Keratinocyte (primary cell): ENCODE data around the gene SPIN1. TPM values are rescaled to one million over a fixed set of nuclear protein-coding genes. Genes with fewer than 3 reads are reported as not detected.

ENCODE experiments used
- DNase-seq: peaks from one replicate; pipeline ENCODE4 v3.0.0-alpha.2; 2011; ENCODE audit warnings: low read depth, missing footprints, low spot score
- FAIRE-seq: peaks from 2 replicates; lab custom pipeline; 2011; peaks lifted over from hg19 to GRCh38; lab: Jason Lieb, UNC
- H2AFZ ChIP-seq: 2 replicates; pipeline ENCODE4 v1.6.0; 2012; ENCODE audit warnings: low read length, control low read depth, inconsistent platforms; ENCODE audit not compliant: control insufficient read depth
- H3K27ac ChIP-seq: 2 replicates; pipeline ENCODE4 v1.5.1; 2011; ENCODE audit warnings: low read length; ENCODE audit not compliant: control insufficient read depth, insufficient read depth
- H3K27me3 ChIP-seq: 3 replicates; pipeline ENCODE4 v1.6.0; 2011; ENCODE audit warnings: low read length; ENCODE audit not compliant: control insufficient read depth, insufficient read depth; ENCODE audit errors: extremely low read depth
- H3K36me3 ChIP-seq, 2 experiments: 2 replicates in 1 of 2; 3 replicates in 1 of 2; pipeline ENCODE4 v1.5.1; 2011; ENCODE audit warnings: low read length in 2 of 2, mild to moderate bottlenecking in 1 of 2; ENCODE audit not compliant: control insufficient read depth in 2 of 2, insufficient read depth in 2 of 2; ENCODE audit errors: extremely low read depth in 1 of 2
- H3K4me1 ChIP-seq: 3 replicates; pipeline ENCODE4 v1.5.1; 2011; ENCODE audit warnings: low read length; ENCODE audit not compliant: control insufficient read depth, insufficient read depth; ENCODE audit errors: extremely low read depth
- H3K4me2 ChIP-seq: 3 replicates; pipeline ENCODE4 v1.6.0; 2011; ENCODE audit warnings: low read depth, low read length; ENCODE audit not compliant: control insufficient read depth, insufficient read depth; ENCODE audit errors: extremely low read depth
- H3K4me3 ChIP-seq, 3 experiments: fragments of 200-600 bp in 1 of 3; sonication (generic) in 1 of 3; 2 replicates in 2 of 3; 3 replicates in 1 of 3; pipeline ENCODE4 v1.5.1; 2011 to 2016; ENCODE audit warnings: low read length in 3 of 3, mild to moderate bottlenecking in 3 of 3, control low read depth in 2 of 3, inconsistent platforms in 1 of 3, low read depth in 1 of 3, mixed read lengths in 1 of 3, mixed run types in 1 of 3, moderate library complexity in 1 of 3; ENCODE audit not compliant: control insufficient read depth in 2 of 3, insufficient read depth in 2 of 3; ENCODE audit errors: extremely low read depth in 1 of 3
- H3K79me2 ChIP-seq: 2 replicates; pipeline ENCODE4 v1.6.0; 2012; ENCODE audit warnings: low read length; ENCODE audit not compliant: control insufficient read depth, insufficient read depth
- H3K9ac ChIP-seq: 3 replicates; pipeline ENCODE4 v1.6.0; 2011; ENCODE audit warnings: low read length; ENCODE audit not compliant: control insufficient read depth, insufficient read depth; ENCODE audit errors: extremely low read depth
- H3K9me1 ChIP-seq: 3 replicates; pipeline ENCODE4 v1.6.0; 2011; ENCODE audit warnings: low read length; ENCODE audit not compliant: control insufficient read depth, insufficient read depth; ENCODE audit errors: extremely low read depth
- H3K9me3 ChIP-seq: 2 replicates; pipeline ENCODE4 v1.5.1; 2012; ENCODE audit warnings: low read depth, low read length; ENCODE audit not compliant: control insufficient read depth
- H4K20me1 ChIP-seq: 3 replicates; pipeline ENCODE4 v1.6.0; 2011; ENCODE audit warnings: low read length; ENCODE audit not compliant: control insufficient read depth, insufficient read depth; ENCODE audit errors: extremely low read depth
- CTCF ChIP-seq, 3 experiments: IDR thresholded peaks in 1 of 3; conservative IDR thresholded peaks in 1 of 3; optimal IDR thresholded peaks in 1 of 3; 2 replicates in 2 of 3; 3 replicates in 1 of 3; pipeline versions ENCODE3 to v1.5.1; 2011; ENCODE audit warnings: low read length in 3 of 3, mild to moderate bottlenecking in 3 of 3, moderate library complexity in 2 of 3, control low read depth in 1 of 3, inconsistent platforms in 1 of 3; ENCODE audit not compliant: insufficient read depth in 2 of 3; ENCODE audit errors: extremely low read depth in 1 of 3
- EZH2 ChIP-seq: IDR thresholded peaks from one replicate; pipeline ENCODE4 v1.6.1; 2012; ENCODE audit warnings: inconsistent platforms, mild to moderate bottlenecking, low read length, moderate library complexity
- dilution Hi-C: fragments of 300-500 bp; cut with MboI; formaldehyde crosslinking; loops from one replicate; pipeline ENCODE4 v1.7.0; 2020; ENCODE audit warnings: low sequenced_read_pairs; ENCODE audit not compliant: extremely low pct_ligation_motif_present
- polyA plus RNA-seq, 5 experiments: library from polyadenylated mRNA; depleted of rRNA in 3 of 5; stranded (reverse) in 3 of 5; stranded (forward) in 1 of 5; unstranded in 1 of 5; fragments of >200 nt; gene quantifications; 1 replicate in 1 of 5; 2 replicates in 3 of 5; 3 replicates in 1 of 5; pipeline versions ENCODE4 v1.2.1 to v1.2.3, GENCODE V29; 2011 to 2012; ENCODE audit warnings: missing spikeins in 2 of 5, low read depth in 1 of 5, low replicate concordance in 1 of 5

SPIN1 gene
- polyA plus RNA-seq, 1 donor (not counting 4 experiments of a cell fraction or from before 2014, with no cell fraction given), result 68.8 TPM

GRCh38 chr9:88418715-88419540, 30.7 kb downstream of the SPIN1 start:
- Histone ChIP-seq H3K9me3 (peaks cover 32% of the 10 kb centered on the region), H3K4me3 (no peak overlapping the region), H3K36me3 (peaks cover 6 to 17% of the 10 kb centered on the region in 2 experiments), H3K27me3 (no peaks in the 10 kb centered on the region), H3K27ac (peak overlapping the region; percentile 54), H3K9ac (no peak overlapping the region), H3K4me1 (no peaks in the 10 kb centered on the region), H2AFZ (no peak overlapping the region), H3K9me1 (no peaks in the 10 kb centered on the region), H4K20me1 (no peaks in the 10 kb centered on the region), H3K4me2 (no peak overlapping the region), H3K79me2 (peaks cover 89% of the 10 kb centered on the region)
- dilution Hi-C loops, result no loop called here
- TF ChIP-seq EZH2, result no peak
- no peak for TF ChIP-seq CTCF (optimal IDR thresholded peaks at IDR 0.05 in 1 of 3, IDR thresholded peaks at IDR 0.05 in 1 of 3, conservative IDR thresholded peaks at IDR 0.05 in 1 of 3; ENCODE audit: extremely low read depth in 1 of 3, insufficient read depth in 2 of 3, low read length in 3 of 3)
- DNase-seq, result no peak
- FAIRE-seq, result no peak

GRCh38 chr9:88420227-88420626, 32.0 kb downstream of the SPIN1 start:
- Histone ChIP-seq H3K27me3 (no peaks in the 10 kb centered on the region), H3K36me3 (peaks cover 9 to 18% of the 10 kb centered on the region in 2 experiments), H4K20me1 (no peaks in the 10 kb centered on the region), H2AFZ (no peak overlapping the region), H3K27ac (no peak overlapping the region), H3K9me3 (peaks cover 32% of the 10 kb centered on the region), H3K4me3 (no peak overlapping the region), H3K4me2 (no peak overlapping the region), H3K9me1 (no peaks in the 10 kb centered on the region), H3K9ac (no peak overlapping the region), H3K79me2 (peaks cover 89% of the 10 kb centered on the region), H3K4me1 (no peaks in the 10 kb centered on the region)
- no peak for DNase-seq
- TF ChIP-seq EZH2 (no peak), CTCF (optimal IDR thresholded peaks at IDR 0.05 in 1 of 3, IDR thresholded peaks at IDR 0.05 in 1 of 3, conservative IDR thresholded peaks at IDR 0.05 in 1 of 3; ENCODE audit: extremely low read depth in 1 of 3, insufficient read depth in 2 of 3, low read length in 3 of 3) (no peak)
- no peak for FAIRE-seq
- dilution Hi-C loops, result no loop called here
